H1 (cell line): ENCODE measurements around the gene FAM221B. TPM values are rescaled to one million over a fixed set of nuclear protein-coding genes. Genes with fewer than 3 reads are reported as not detected.

Source experiments
- CTCF ChIA-PET: fragments of 300-600 bp; sonication (Branson Sonifier 250); formaldehyde crosslinking; loops from one replicate; lab custom pipeline; 2021; ENCODE audit not compliant: partially characterized antibody; lab: Charles Lee
- POLR2A ChIA-PET: fragments of 300-600 bp; sonication (Branson Sonifier 250); formaldehyde crosslinking; loops from one replicate; lab custom pipeline; 2021; ENCODE audit warnings: inconsistent platforms; ENCODE audit not compliant: partially characterized antibody; lab: Charles Lee
- DNase-seq, 2 experiments: peaks; one replicate each; pipeline versions ENCODE4 v3.0.0 to v3.0.0-alpha.2; 2010 to 2022; ENCODE audit warnings: low spot score in 2 of 2, low read depth in 1 of 2, mixed read lengths in 1 of 2
- FAIRE-seq: peaks from 2 replicates; lab custom pipeline; 2011; peaks lifted over from hg19 to GRCh38; lab: Jason Lieb, UNC
- H2AFZ ChIP-seq: 2 replicates; pipeline ENCODE4 v1.8.1; 2012; ENCODE audit warnings: low read length, inconsistent platforms
- H2AK5ac ChIP-seq: 2 replicates; pipeline ENCODE4 v1.6.1; 2013; ENCODE audit warnings: low read depth, low read length
- H2BK120ac ChIP-seq: replicated peaks from 2 replicates; pipeline ENCODE3; 2013; ENCODE audit warnings: low read depth, low read length, inconsistent platforms
- H2BK12ac ChIP-seq: 2 replicates; pipeline ENCODE4 v1.6.1; 2013; ENCODE audit warnings: low read depth, low read length
- H2BK15ac ChIP-seq: 2 replicates; pipeline ENCODE4 v1.6.1; 2013; ENCODE audit warnings: low read length
- H2BK20ac ChIP-seq: 2 replicates; pipeline ENCODE4 v1.6.1; 2013; ENCODE audit warnings: low read length
- H2BK5ac ChIP-seq: 2 replicates; pipeline ENCODE4 v1.6.1; 2013; ENCODE audit warnings: low read depth, low read length
- H3K14ac ChIP-seq: 2 replicates; pipeline ENCODE4 v1.6.1; 2013; ENCODE audit warnings: inconsistent platforms; ENCODE audit not compliant: insufficient read length
- H3K18ac ChIP-seq: 2 replicates; pipeline ENCODE4 v1.6.1; 2013; ENCODE audit warnings: low read length; ENCODE audit errors: extremely low read depth
- H3K23ac ChIP-seq: 2 replicates; pipeline ENCODE4 v1.6.1; 2013; ENCODE audit warnings: inconsistent platforms; ENCODE audit not compliant: insufficient read length
- H3K23me2 ChIP-seq: 2 replicates; pipeline ENCODE4 v1.6.1; 2013; ENCODE audit warnings: low read depth, low read length
- H3K27ac ChIP-seq: 2 replicates; pipeline ENCODE4 v1.6.1; 2011; ENCODE audit warnings: low read depth, low read length, inconsistent platforms
- H3K27me3 ChIP-seq, 4 experiments: replicated peaks in 1 of 4; 1 replicate in 1 of 4; 2 replicates in 3 of 4; pipeline versions ENCODE4 v1.6.1 to v1.8.1; 2011 to 2013; ENCODE audit warnings: low read length in 3 of 4, mild to moderate bottlenecking in 3 of 4, inconsistent platforms in 2 of 4, mixed read lengths in 2 of 4, moderate library complexity in 1 of 4; ENCODE audit not compliant: control insufficient read depth in 3 of 4, insufficient read depth in 3 of 4; ENCODE audit errors: extremely low read depth in 1 of 4
- H3K36me3 ChIP-seq, 4 experiments: 2 replicates each; pipeline versions ENCODE4 v1.6.1 to v1.8.1; 2011 to 2013; ENCODE audit warnings: mild to moderate bottlenecking in 4 of 4, low read length in 3 of 4, moderate library complexity in 2 of 4, control low read depth in 1 of 4, inconsistent platforms in 1 of 4; ENCODE audit not compliant: insufficient read depth in 4 of 4, control insufficient read depth in 2 of 4
- H3K4ac ChIP-seq: replicated peaks from 2 replicates; pipeline ENCODE3; 2013; ENCODE audit warnings: low read length, low read depth, mixed read lengths, inconsistent platforms; ENCODE audit not compliant: insufficient read length
- H3K4me1 ChIP-seq, 4 experiments: replicated peaks in 1 of 4; 1 replicate in 1 of 4; 2 replicates in 3 of 4; pipeline versions ENCODE4 v1.6.1 to v1.8.1; 2011 to 2013; ENCODE audit warnings: low read length in 3 of 4, inconsistent platforms in 2 of 4, mixed read lengths in 1 of 4; ENCODE audit not compliant: insufficient read depth in 4 of 4, control insufficient read depth in 3 of 4
- H3K4me2 ChIP-seq, 2 experiments: 2 replicates each; pipeline versions ENCODE4 v1.6.1 to v1.8.1; 2011 to 2013; ENCODE audit warnings: low read depth in 2 of 2, low read length in 2 of 2, control low read depth in 1 of 2, inconsistent platforms in 1 of 2, mild to moderate bottlenecking in 1 of 2; ENCODE audit not compliant: insufficient read depth in 1 of 2
- H3K4me3 ChIP-seq, 4 experiments: fragments of 200-600, 300-600 bp in 1 of 4; sonication (generic), shearing (Covaris generic), sonication (Bioruptor Twin) in 1 of 4; 2 replicates each; pipeline versions ENCODE4 v1.5.1 to v1.8.1; 2011 to 2016; ENCODE audit warnings: low read length in 4 of 4, low read depth in 3 of 4, control low read depth in 2 of 4, inconsistent platforms in 2 of 4, mild to moderate bottlenecking in 2 of 4, mixed read lengths in 1 of 4, moderate library complexity in 1 of 4; ENCODE audit not compliant: insufficient read depth in 2 of 4; ENCODE audit errors: extremely low read depth in 1 of 4
- H3K56ac ChIP-seq: replicated peaks from 2 replicates; pipeline ENCODE3; 2013; ENCODE audit warnings: low read depth, mild to moderate bottlenecking, mixed read lengths, low read length, inconsistent platforms; ENCODE audit not compliant: insufficient read length
- H3K79me1 ChIP-seq: 2 replicates; pipeline ENCODE4 v1.6.1; 2013; ENCODE audit warnings: low read depth, low read length, control low read depth
- H3K79me2 ChIP-seq, 2 experiments: 2 replicates each; pipeline versions ENCODE4 v1.6.1 to v1.8.1; 2012 to 2013; ENCODE audit warnings: low read length in 2 of 2, mild to moderate bottlenecking in 2 of 2, inconsistent platforms in 1 of 2; ENCODE audit not compliant: insufficient read depth in 2 of 2, control insufficient read depth in 1 of 2
- H3K9ac ChIP-seq, 4 experiments: replicated peaks in 1 of 4; 1 replicate in 1 of 4; 2 replicates in 3 of 4; pipeline versions ENCODE4 v1.6.1 to v1.8.1; 2011 to 2013; ENCODE audit warnings: low read depth in 3 of 4, low read length in 3 of 4, control low read depth in 2 of 4, mild to moderate bottlenecking in 2 of 4, moderate library complexity in 2 of 4, inconsistent platforms in 1 of 4; ENCODE audit errors: extremely low read depth in 1 of 4
- H3K9me3 ChIP-seq, 2 experiments: 2 replicates each; pipeline versions ENCODE4 v1.6.1 to v1.8.1; 2012 to 2013; ENCODE audit warnings: mild to moderate bottlenecking in 2 of 2, moderate library complexity in 2 of 2, control low read depth in 1 of 2, inconsistent platforms in 1 of 2, low read depth in 1 of 2, low read length in 1 of 2, mixed read lengths in 1 of 2; ENCODE audit not compliant: insufficient read depth in 2 of 2
- H4K20me1 ChIP-seq, 2 experiments: replicated peaks in 1 of 2; 2 replicates each; pipeline versions ENCODE3 to v1.8.1; 2011 to 2013; ENCODE audit warnings: inconsistent platforms in 2 of 2, low read length in 2 of 2, mild to moderate bottlenecking in 1 of 2; ENCODE audit not compliant: insufficient read depth in 2 of 2, control insufficient read depth in 1 of 2
- H4K5ac ChIP-seq: 2 replicates; pipeline ENCODE4 v1.6.1; 2013; ENCODE audit warnings: low read length, low read depth, mixed read lengths, inconsistent platforms; ENCODE audit not compliant: insufficient read length
- H4K8ac ChIP-seq: 2 replicates; pipeline ENCODE4 v1.8.0; 2013; ENCODE audit warnings: mild to moderate bottlenecking, moderate library complexity, low read length, inconsistent platforms; ENCODE audit not compliant: insufficient read depth; ENCODE audit errors: extremely low read depth
- H4K91ac ChIP-seq: replicated peaks from 2 replicates; pipeline ENCODE3; 2013; ENCODE audit warnings: low read length, mixed read lengths, inconsistent platforms; ENCODE audit not compliant: insufficient read length
- POLR2A ChIP-seq, 2 experiments: IDR thresholded peaks; 1 replicate in 1 of 2; 2 replicates in 1 of 2; pipeline ENCODE4 v1.6.1; 2011; ENCODE audit warnings: low read depth in 2 of 2, low read length in 2 of 2, mild to moderate bottlenecking in 2 of 2; ENCODE audit errors: control extremely low read depth in 1 of 2
- SIN3A ChIP-seq, 2 experiments: IDR thresholded peaks in 1 of 2; conservative IDR thresholded peaks in 1 of 2; 2 replicates each; pipeline ENCODE4 v1.6.1; 2011 to 2012; ENCODE audit warnings: low read length in 2 of 2, improper control_type of control experiment in 1 of 2, low read depth in 1 of 2, mild to moderate bottlenecking in 1 of 2
- WGBS, 2 experiments: shearing (Covaris generic) in 1 of 2; methylation state at CpG; one replicate each; pipeline versions ENCODE4 v1.1.6 to v1.1.7; 2013 to 2015; ENCODE audit warnings: low lambda C conversion rate in 2 of 2, mixed read lengths in 2 of 2, inconsistent platforms in 1 of 2, low coverage in 1 of 2, missing lambda C conversion rate in 1 of 2; ENCODE audit not compliant: insufficient replicate concordance in 2 of 2, insufficient coverage in 1 of 2, insufficient read length in 1 of 2; ENCODE audit errors: extremely low coverage in 1 of 2, missing lambda C conversion rate in 1 of 2; 5-methylcytosine and 5-hydroxymethylcytosine counted together
- polyA plus RNA-seq, 7 experiments: library from polyadenylated mRNA; depleted of rRNA in 3 of 7; stranded (reverse) in 5 of 7; unstranded in 2 of 7; fragments of >200 nt in 5 of 7; fragments of 200-250 nt in 2 of 7; gene quantifications; 1 replicate in 5 of 7; 2 replicates in 1 of 7; 4 replicates in 1 of 7; pipeline versions ENCODE4 v1.2.1 to v1.2.3, GENCODE V29; 2011 to 2013; ENCODE audit warnings: missing spikeins in 2 of 7, mixed read lengths in 2 of 7
- total RNA-seq: library from RNA; stranded (reverse); fragmentation: NEBNext Ultra II Directional; extraction: Animal tissue kit (Norgen Biotek cat#: 25700); gene quantifications from 2 replicates; pipeline ENCODE4 v1.2.1, GENCODE V29; 2021

Gene FAM221B
- total and polyA plus RNA-seq, 2 of the 8 experiments (the other 6 are each of a cell fraction or from before 2014, with no cell fraction given) = not detected

DNA sequence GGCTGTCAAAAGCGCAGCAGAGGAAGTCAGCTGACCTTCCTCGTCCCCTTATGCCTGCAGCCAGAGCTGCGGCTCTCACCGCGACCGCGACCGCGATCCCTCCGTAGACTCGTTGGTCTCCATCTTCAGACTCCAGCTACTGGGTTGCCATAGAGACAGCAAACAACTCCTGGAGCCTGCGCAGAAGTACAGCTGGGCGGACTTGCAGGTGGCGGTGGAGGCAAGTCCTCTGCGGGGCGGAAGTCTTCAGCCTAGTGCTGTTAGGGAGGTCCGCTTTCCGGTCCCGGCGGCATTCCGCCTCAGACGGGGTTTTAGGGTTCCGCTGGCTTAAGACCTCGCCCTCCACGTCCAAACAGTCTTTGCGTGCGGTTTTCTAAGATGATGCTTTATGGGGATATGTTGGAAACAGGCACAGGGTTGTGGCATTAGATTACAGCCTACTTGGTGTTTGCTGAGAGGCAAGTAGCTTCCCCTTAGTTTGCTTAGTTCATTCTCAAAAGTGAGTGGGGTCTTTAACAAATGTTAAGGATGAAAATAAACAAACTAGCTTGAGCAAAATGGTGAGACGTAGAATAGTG, 16.4 kb downstream of the FAM221B start, which contains the start of gene SPAG8:
Gene SPAG8 (minus strand): TSS at position 238 of the 578 bp plus-strand sequence. CDS start 115 bp downstream, at position 123.
- H3K4me1 ChIP-seq = peaks cover 0 to 7% (median 4%) of the 10 kb centered on the region in 4 experiments; a peak in 6 of 7 replicates
- FAIRE-seq (peak; percentile 92), DNase-seq (peak; percentile 85 to 91)
- H3K27me3 ChIP-seq = peaks cover 0 to 3% (median 2%) of the 10 kb centered on the region in 4 experiments; a peak in 1 of 7 replicates
- ChIA-PET CTCF (interaction anchor here (0.6 to 6.2 kb wide), 18 partner anchors 12 to 260 kb away, joined by 3 to 115 read pairs (median 4); partner anchors contain the start of genes CCDC107, CREB3, FAM221B and MSMP), POLR2A (interaction anchor here (0.7 to 4.5 kb wide), 9 partner anchors 8 to 84 kb away, joined by 3 to 38 read pairs (median 4); partner anchors contain the start of genes CREB3, FAM221B, GBA2 and NPR2)
- no peak within 1 kb of the TSS for H3K14ac ChIP-seq
- H2AFZ ChIP-seq = peak within 1 kb of the TSS; percentile 95
- H3K79me1 ChIP-seq = no peaks in the 10 kb centered on the region
- H2AK5ac ChIP-seq = no peak within 1 kb of the TSS
- H4K5ac ChIP-seq = no peak within 1 kb of the TSS
- peaks cover 0 to 4% (median 0%) of the 10 kb centered on the region in 4 experiments; a peak in 2 of 8 replicates for H3K36me3 ChIP-seq
- H3K79me2 ChIP-seq = no peaks in the 10 kb centered on the region
- H3K4me3 ChIP-seq = peak within 1 kb of the TSS; percentile 42 to 65 (median 54); a peak in 7 of 8 replicates
- WGBS, 2 experiments = 6% methylated on average over 28 of the region's 28 CpGs; no CpG with 5 or more reads in 1 of the 2 experiments
- no peak within 1 kb of the TSS for H3K4ac ChIP-seq
- H3K23me2 ChIP-seq = peaks cover 4% of the 10 kb centered on the region
- H2BK15ac ChIP-seq = no peak within 1 kb of the TSS
- H3K18ac ChIP-seq = peak within 1 kb of the TSS; percentile 51; the same call in 1 of the 2 replicates
- H3K56ac ChIP-seq = no peak within 1 kb of the TSS
- H2BK120ac ChIP-seq = no peak within 1 kb of the TSS
- H3K27ac ChIP-seq = no peak within 1 kb of the TSS
- peak within 1 kb of the TSS; percentile 43; the same call in 1 of the 2 replicates for H2BK12ac ChIP-seq
- H2BK5ac ChIP-seq = no peak within 1 kb of the TSS
- H4K20me1 ChIP-seq = peaks cover 0 to 2% of the 10 kb centered on the region in 2 experiments
- H4K8ac ChIP-seq = no peak within 1 kb of the TSS; the same call in 1 of the 2 replicates
- H3K9ac ChIP-seq = peak within 1 kb of the TSS in 2 of 4 experiments; percentile 20 to 79; a peak in 2 of 7 replicates
- H3K9me3 ChIP-seq = no peaks in the 10 kb centered on the region
- peak within 1 kb of the TSS; percentile 88 to 90 for H3K4me2 ChIP-seq
- H3K23ac ChIP-seq = no peak within 1 kb of the TSS
- H4K91ac ChIP-seq = peak within 1 kb of the TSS; percentile 34
- H2BK20ac ChIP-seq = no peak within 1 kb of the TSS
- TF ChIP-seq SIN3A (conservative IDR thresholded peaks at IDR 0.05 in 1 of 2, IDR thresholded peaks at IDR 0.05 in 1 of 2; ENCODE audit: low read depth in 1 of 2, low read length in 2 of 2) (peak; percentile 90 to 98), POLR2A (IDR thresholded peaks at IDR 0.05; ENCODE audit: control extremely low read depth in 1 of 2, low read depth in 2 of 2, low read length in 2 of 2) (peak in 1 of 2 experiments; percentile 50; a peak in 2 of 3 replicates)
